GM23338 (cell line): ENCODE measurements around the gene IRX5.

Source experiments
- CREB1 ChIP-seq: fragments of 250-450 bp; sonication (Bioruptor Pico); IDR thresholded peaks from 2 replicates; pipeline ENCODE4 v1.5.0; 2020; ENCODE audit warnings: low read depth, mild to moderate bottlenecking, moderate library complexity
- CTCF ChIP-seq, 2 experiments: fragments of 200-600 bp in 1 of 2; sonication (generic) in 1 of 2; conservative IDR thresholded peaks; 2 replicates each; pipeline versions ENCODE4 v1.5.1 to v1.6.1; 2016 to 2017; ENCODE audit warnings: antibody characterized with exemption in 2 of 2, low read depth in 2 of 2, mild to moderate bottlenecking in 2 of 2, moderate library complexity in 1 of 2
- EZH2 ChIP-seq: fragments of 200-600 bp; sonication (generic); IDR thresholded peaks from one replicate; pipeline ENCODE4 v1.8.0; 2017; ENCODE audit warnings: antibody characterized with exemption, mild to moderate bottlenecking, low read depth; ENCODE audit not compliant: unreplicated experiment
- EZH2phosphoT487 ChIP-seq: fragments of 200-600 bp; sonication (generic); IDR thresholded peaks from one replicate; pipeline ENCODE4 v1.8.1; 2018; ENCODE audit warnings: antibody characterized with exemption; ENCODE audit not compliant: unreplicated experiment
- JUNB ChIP-seq: IDR thresholded peaks from one replicate; pipeline ENCODE4 v1.6.1; 2016; ENCODE audit warnings: antibody characterized with exemption; ENCODE audit not compliant: unreplicated experiment
- POLR2AphosphoS5 ChIP-seq: IDR thresholded peaks from 2 replicates; pipeline ENCODE4 v1.6.1; 2016; ENCODE audit warnings: antibody characterized with exemption, low read depth

GRCh38 chr16:54930869-54931119 is 129 bp downstream of the IRX5 start:
- peak; percentile 35 for TF ChIP-seq EZH2
- TF ChIP-seq POLR2AphosphoS5 = no peak
- no peak for TF ChIP-seq JUNB
- no peak for TF ChIP-seq CTCF (conservative IDR thresholded peaks at IDR 0.05; ENCODE audit: low read depth in 2 of 2)
- TF ChIP-seq CREB1 (CRISPR knock-in tag) = no peak
- TF ChIP-seq EZH2phosphoT487 = no peak
